ENCODE results near the gene APBB1.

APBB1 gene

DNA sequence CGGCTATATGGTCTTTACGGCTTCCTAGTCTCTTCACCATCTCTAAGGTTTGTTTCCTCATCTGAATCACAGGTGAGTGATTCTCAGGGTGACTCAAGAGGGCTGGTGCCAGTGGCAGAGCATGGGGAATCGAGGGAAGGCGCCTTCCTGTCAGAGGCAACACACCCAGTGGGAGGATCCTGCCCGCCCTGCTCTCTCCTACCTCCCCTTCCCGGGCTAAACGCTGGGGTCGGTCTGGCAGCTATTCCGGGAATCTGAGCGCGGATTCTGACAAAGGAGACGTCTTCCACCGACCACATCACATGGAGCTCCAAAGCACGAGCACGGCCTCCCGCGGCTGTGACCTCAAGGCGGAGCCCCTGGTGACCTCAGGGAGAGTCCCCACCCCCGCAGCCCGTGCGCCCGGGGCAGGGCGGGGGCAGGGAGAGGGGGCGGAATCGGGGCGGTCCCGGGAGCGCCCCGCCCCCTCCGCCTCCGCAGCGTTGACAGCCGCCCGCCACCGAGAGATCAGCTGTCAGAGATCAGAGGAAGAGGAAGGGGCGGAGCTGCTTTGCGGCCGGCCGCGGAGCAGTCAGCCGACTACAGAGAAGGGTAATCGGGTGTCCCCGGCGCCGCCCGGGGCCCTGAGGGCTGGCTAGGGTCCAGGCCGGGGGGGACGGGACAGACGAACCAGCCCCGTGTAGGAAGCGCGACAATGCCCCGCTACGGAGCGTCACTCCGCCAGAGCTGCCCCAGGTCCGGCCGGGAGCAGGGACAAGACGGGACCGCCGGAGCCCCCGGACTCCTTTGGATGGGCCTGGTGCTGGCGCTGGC lies 28.8 kb downstream of the APBB1 start, which contains the start of gene SMPD1:
Gene SMPD1, plus strand, starts transcription at position 570 of the 813 bp plus-strand sequence. Its CDS starts 125 bp downstream, at position 695.
- peak; percentile 94 for DNase-seq

DNA sequence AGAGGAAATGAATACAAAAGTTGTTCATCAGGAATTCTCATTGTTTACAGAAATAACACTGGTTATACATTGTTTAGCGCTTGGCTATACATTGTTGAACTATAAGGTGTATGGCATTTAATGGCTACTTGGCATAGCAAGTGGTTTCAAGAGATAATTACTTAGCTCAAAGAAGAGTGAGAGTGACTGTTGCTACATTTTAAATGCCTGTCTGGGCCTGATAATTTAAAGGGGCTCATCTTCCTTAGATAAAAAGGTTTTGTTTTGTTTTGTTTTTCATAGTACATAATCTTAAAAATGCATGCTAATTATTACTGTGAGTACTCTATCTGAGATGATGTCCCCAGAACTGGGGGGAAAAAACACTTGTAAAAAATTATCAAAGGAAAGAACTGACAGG lies 30.1 kb downstream of the APBB1 start:
- no peak for DNase-seq

DNA sequence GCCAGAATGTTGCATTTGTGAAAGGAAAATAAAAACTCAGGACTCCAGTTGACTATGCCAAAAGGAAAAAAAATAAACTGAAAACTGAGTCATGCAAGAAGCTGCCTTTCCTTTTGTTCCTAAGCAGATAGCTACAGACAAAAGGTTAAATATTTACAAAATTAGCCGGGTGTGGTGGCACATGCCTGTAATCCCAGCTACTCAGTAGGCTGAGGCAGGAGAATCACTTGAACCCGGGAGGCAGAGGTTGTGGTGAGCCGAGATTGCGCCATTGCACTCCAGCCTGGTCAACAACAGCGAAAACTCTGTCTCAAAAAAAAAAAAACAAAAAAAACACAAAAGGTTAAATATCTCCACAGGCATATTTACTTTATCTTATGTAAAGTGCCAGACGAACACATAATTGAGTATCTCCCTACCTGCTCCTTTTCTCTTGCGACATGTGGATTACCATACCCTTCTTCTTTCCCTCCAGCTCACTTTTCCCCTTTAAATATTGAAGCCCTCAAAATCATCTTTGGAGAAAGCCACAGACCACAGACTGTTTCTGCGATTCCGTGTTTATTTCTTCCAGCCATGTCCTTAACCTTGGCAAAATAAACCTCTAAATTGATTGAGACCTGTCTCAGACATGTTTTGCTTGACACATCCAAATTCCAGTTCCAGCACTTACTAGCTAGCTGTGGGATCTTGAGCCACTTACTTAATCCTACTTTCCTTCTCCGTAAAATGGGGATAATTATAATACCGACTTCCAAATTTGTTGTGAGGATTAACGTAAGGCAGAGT lies 30.9 kb downstream of the APBB1 start:
- DNase-seq, result no peak

GRCh38 chr11:6385046-6385777 lies 33.7 kb downstream of the APBB1 start:
- no peak for DNase-seq

DNA sequence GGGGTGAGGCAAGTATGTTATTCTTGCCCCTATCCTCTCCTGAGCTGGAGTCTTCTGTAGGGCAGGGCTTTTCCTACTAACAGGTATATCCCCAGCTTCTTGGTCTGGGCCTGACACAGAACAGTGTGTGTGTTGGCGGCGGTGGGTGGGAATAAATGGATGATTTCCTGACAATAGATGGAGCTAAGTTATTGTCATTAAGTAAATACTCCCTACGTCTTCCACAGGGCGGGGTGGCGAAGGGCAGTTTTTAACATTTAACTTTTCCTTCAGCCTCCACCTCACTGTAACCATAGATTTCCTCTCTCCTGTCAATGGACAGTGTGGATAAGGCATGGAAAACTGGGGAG lies 40.3 kb downstream of the APBB1 start:
- DNase-seq, result no peak

DNA sequence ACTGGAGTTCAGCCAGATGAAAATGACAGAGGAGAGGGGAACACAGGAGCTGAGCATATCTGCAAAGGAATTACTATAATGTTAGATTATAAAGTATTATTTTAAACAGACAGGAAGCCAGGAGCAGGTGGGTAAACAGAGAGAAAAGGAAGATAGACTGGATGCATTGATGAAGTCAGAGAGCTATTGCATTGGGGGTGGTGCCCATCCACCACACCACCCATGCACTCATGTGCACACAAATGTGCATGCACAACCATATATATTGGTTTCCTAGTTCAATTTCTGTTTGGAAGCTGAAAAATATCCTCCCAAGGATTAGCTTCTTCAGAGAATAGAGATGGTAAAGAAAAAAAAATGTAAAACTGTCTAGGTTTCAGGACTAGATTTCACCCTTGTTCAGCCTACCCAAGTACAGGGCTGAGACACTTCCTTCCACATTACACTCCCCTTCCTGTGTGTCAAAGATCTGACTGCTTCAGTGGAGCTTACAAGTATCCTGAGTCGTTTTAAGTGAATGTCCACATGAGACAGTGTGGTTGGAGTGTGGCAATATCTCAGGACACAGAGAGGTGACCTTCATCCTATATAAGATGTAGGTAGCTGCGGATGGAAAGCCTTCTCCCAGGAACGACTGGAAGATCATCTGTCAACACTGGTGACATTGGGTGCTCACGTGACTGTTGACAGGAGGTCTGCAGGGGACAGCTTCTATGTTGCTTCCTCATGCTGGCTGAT lies 40.8 kb downstream of the APBB1 start:
- no peak for DNase-seq

GRCh38 chr11:6371825-6372224 lies 47.1 kb downstream of the APBB1 start:
- DNase-seq, result no peak

- no peak for DNase-seq
Measured at GRCh38 chr11:6365659-6366058, 53.2 kb downstream of the APBB1 start.

GRCh38 chr11:6362873-6363678 lies 55.8 kb downstream of the APBB1 start:
- DNase-seq, result peak; percentile 84

DNA sequence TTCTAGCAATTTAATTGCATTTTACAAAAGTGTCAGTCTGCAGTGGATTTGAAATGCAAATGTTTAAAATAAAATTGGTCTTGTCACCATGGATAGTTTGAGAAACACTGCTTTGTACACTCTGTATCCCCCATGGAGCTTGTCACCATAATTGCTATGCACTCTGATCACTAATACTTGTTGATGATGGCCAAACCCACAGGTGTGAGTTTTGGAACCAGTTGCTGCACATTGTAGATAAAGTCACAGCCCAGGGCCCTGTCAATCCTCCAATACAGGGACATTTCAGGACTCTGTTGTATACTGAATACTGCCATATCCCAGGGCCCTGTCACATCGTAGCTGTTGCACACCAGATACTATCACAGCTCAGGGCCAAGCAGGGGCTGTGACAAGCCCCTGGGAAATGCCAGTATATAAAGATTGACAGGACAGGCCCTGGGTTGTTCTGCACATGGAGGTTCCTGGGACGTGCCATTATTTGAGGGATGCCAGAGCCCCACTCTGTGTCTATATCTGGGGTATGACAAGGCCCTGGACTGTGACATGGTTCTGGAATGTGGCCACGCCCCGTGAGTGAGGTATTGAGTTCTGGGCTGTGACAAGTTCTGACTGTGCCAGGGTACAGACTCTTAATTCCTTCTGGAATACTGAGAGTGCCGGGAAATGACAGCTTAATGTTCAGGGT lies 56.6 kb downstream of the APBB1 start:
- no peak for DNase-seq

DNA sequence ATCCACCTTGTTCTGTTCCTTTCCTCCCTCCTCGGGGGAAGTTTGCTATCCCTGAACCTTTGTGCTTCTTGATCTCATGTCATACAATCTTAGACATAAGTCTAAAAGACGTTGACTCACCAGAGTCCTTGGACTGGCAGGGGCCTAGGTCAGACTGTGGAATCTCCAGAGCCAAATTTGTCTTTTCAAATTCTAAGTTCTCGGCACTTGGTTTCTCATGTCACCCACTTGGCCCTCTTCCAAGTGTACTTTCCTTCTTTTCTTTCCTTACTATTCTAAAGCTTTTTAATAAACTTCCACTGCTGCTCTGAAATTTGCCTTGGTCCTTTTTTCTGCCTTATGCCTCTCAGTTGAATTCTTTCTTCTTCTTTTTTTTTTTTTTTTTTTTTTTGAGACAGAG lies 58.7 kb downstream of the APBB1 start:
- no peak for DNase-seq

DNA sequence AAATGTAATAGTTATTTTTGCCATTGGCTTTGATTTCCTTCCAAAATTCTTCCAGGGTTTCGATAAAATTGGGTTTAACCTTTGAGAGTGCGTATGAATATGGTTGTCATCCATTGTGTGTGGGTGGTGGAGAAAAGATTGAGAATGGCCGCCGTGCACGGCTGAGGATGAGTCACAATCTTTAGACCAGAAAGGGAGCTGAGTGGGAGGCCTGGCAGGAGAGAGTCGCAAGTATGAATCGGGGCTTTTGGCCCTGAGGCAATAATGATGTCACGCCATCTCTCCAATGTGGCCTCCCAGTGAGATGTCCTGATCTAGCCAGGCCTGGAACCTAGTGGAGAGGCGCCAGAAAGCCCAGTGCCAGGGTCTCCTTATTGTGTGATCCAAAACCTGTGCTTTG lies 61.7 kb downstream of the APBB1 start:
- peak; percentile 71 for DNase-seq

DNA sequence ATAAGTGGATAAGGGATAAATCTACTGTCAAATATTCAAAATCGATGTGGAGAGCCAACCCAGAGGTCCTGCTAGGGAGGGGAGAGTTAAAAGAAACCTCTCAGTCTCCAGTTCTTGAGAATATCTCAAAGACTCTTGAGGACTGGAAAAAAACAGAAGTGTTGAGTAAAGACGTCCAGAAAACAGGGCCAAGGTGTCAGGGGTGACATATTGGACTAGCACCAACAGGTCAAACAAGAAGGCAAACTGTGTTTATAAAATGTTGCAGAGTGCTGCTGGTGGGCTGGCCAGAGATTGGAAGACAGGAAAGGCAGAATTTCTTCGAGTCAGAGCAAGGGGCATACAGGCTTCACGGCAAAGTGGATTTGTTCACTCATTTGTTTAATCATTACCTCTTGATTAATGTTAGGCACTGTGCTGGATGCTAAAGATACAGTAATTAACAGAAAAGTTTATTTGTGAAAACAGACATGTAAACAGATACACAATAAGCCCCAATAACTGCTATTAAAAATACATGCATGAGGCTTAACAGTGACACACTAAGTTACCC lies 62.3 kb downstream of the APBB1 start:
- DNase-seq, result no peak

GRCh38 chr11:6354651-6355485 lies 64.0 kb downstream of the APBB1 start:
- no peak for DNase-seq

- peak; percentile 78 for DNase-seq
Measured at GRCh38 chr11:6353367-6353987, 65.4 kb downstream of the APBB1 start.

DNA sequence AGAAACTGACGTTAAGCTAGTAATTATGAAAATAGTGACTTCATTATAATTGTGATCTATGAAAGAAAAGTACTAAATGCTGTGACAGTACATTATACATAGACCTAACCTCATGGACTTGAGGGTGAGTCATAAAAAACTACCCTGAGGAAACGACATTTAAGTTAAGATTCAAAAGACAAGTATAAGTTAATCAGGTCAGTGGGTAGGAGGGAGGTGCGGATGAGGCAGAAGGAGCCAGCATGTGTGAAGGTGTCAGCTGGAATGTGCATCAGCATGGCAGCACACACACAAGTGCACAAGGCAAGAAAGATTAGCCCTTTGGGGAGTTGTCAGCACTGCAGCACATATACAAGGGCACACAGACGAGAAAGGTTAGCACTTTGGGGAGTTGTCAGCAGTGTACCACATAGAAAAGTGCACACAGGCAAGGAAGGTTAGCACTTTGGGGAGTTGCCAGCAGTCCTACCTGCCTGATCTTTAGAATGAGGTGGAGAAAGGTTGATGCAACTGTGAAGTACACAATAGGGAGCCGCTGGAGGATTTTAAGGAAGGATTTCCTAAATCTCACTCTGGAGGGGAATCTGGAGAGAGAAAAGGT lies 67.0 kb downstream of the APBB1 start:
- peak; percentile 55 for DNase-seq

DNA sequence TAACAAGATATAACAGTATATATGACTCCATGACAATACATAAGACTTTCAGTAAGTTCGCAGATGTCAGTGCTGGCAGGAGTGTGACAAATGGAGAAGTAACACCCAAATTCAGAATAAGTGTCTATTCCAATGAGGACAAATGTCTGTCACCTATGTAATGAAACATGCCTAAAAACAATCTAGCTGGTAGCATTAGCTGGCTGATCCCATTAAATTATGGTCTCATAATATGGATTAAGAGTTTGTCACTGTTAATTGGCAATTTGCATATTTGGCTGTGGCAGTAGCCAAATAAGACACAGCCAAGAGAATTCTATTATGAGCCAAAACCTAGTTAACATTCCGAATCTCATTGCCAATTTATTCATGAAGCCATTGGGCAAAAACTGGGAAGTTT lies 68.4 kb downstream of the APBB1 start:
- DNase-seq, result no peak

DNA sequence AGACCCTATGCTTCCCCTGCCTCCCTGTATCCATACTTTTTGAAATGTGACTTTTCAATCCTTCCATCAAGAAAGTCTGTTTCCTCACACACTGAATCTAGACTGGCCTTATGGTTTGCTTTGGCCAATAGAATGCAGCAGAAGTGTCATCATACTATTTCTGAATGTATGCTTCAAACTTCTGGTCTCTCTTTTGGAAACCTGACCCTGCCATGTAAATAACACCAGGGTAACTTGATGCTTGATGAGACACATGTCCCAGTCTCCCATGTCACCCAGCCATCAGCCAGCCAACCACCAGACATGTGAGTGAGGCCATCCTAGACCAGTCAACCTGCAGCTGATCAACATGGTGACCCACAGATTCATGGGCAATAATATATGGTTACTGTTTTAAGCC lies 68.9 kb downstream of the APBB1 start:
- DNase-seq, result no peak

DNA sequence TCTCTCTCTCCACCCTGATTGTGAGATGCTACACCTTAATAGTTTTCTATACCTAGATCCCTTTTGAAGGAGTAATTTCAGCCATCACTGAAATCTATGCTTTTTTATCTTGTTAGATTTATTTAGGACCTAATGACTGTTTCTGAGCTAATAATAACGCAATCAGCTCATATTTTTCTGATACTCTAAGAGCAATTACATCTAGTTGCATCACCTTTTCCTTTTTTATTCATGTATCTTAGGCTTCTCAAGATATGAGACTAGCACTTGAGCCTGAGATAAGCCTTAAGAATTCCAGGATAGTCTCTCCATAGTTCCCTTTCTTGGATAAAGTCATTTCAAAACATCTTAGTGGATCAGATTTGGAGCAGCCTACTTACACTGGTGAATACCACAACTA lies 73.5 kb downstream of the APBB1 start:
- no peak for DNase-seq

All from stimulated activated CD8-positive, alpha-beta memory T cell treated with anti-CD3 and anti-CD28 coated beads, Interleukin-4, amount 100 ng/mL, for 48 hours (primary cell).